Measurements from ENCODE around the gene MTCL1. TPM values are rescaled to one million over a fixed set of nuclear protein-coding genes. Genes with fewer than 3 reads are reported as not detected.
A peak's percentile ranks its signal among the peaks of the same experiment; 100 is the strongest.

Gene MTCL1
- total RNA-seq, 1 experiment from 2014 or later = 297 TPM

DNA sequence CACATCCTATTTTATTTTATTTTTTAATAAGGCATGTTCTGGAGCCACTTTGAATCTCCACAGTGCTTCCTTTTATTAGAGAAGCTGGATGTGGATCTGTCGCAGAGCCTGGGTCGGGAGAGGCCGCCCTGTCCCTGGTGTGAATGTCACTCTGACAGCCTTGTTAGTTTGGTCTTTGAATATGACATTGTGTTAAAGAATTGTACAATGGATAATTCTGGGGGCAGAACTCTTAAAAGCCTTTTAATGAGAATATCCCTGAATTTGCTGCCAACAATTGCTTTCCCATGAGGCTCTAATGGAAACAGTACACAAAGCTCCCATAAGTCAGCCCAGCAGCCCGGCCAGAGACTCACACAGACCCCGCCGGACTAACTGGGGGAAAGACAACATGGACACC, 82.4 kb downstream of the MTCL1 start:
- Mint-ChIP-seq H3K36me3 (ENCODE audit: insufficient read depth, unreplicated experiment) (peaks cover 85% of the 10 kb centered on the region), H3K4me1 (ENCODE audit: low read depth, unreplicated experiment) (peaks cover 42% of the 10 kb centered on the region), H3K4me3 (ENCODE audit: low read depth, unreplicated experiment) (no peak overlapping the region), H3K27ac (ENCODE audit: unreplicated experiment) (no peak overlapping the region), H3K9me3 (ENCODE audit: low read depth, unreplicated experiment) (no peaks in the 10 kb centered on the region), H3K27me3 (ENCODE audit: unreplicated experiment) (no peaks in the 10 kb centered on the region)
- no peak for DNase-seq
- BruUV-seq (replicated peaks) = no TSS peak
- TF ChIP-seq CTCF (IDR thresholded peaks at IDR 0.05; ENCODE audit: unreplicated experiment) = no peak
- CTCF ChIA-PET = no interaction called here
- intact Hi-C loops (cut with micrococcal nuclease; ENCODE audit: unreplicated experiment) = no loop called here

- CTCF ChIA-PET = no interaction called here
- no TSS peak for BruUV-seq (replicated peaks)
- intact Hi-C loops (cut with micrococcal nuclease; ENCODE audit: unreplicated experiment) = no loop called here
- Mint-ChIP-seq H3K4me3 (ENCODE audit: low read depth, unreplicated experiment) (no peak overlapping the region), H3K36me3 (ENCODE audit: insufficient read depth, unreplicated experiment) (peaks cover 85% of the 10 kb centered on the region), H3K4me1 (ENCODE audit: low read depth, unreplicated experiment) (peaks cover 49% of the 10 kb centered on the region), H3K27me3 (ENCODE audit: unreplicated experiment) (no peaks in the 10 kb centered on the region), H3K27ac (ENCODE audit: unreplicated experiment) (peak overlapping the region; percentile 24), H3K9me3 (ENCODE audit: low read depth, unreplicated experiment) (no peaks in the 10 kb centered on the region)
- no peak for DNase-seq
- TF ChIP-seq CTCF (IDR thresholded peaks at IDR 0.05; ENCODE audit: unreplicated experiment) = no peak
Measured at GRCh38 chr18:8788503-8789429, 83.4 kb downstream of the MTCL1 start.

- no TSS peak for BruUV-seq (replicated peaks)
- Mint-ChIP-seq H3K36me3 (ENCODE audit: insufficient read depth, unreplicated experiment) (peaks cover 86% of the 10 kb centered on the region), H3K4me1 (ENCODE audit: low read depth, unreplicated experiment) (peaks cover 69% of the 10 kb centered on the region), H3K27me3 (ENCODE audit: unreplicated experiment) (no peaks in the 10 kb centered on the region), H3K9me3 (ENCODE audit: low read depth, unreplicated experiment) (no peaks in the 10 kb centered on the region), H3K27ac (ENCODE audit: unreplicated experiment) (peak overlapping the region; percentile 65), H3K4me3 (ENCODE audit: low read depth, unreplicated experiment) (no peak overlapping the region)
- intact Hi-C loops (cut with micrococcal nuclease; ENCODE audit: unreplicated experiment) = no loop called here
- no peak for DNase-seq
- CTCF ChIA-PET = no interaction called here
- no peak for TF ChIP-seq CTCF (IDR thresholded peaks at IDR 0.05; ENCODE audit: unreplicated experiment)
Measured at GRCh38 chr18:8791171-8791651, 85.9 kb downstream of the MTCL1 start.

- intact Hi-C loops (cut with micrococcal nuclease; ENCODE audit: unreplicated experiment) = no loop called here
- Mint-ChIP-seq H3K4me3 (ENCODE audit: low read depth, unreplicated experiment) (no peak overlapping the region), H3K9me3 (ENCODE audit: low read depth, unreplicated experiment) (no peaks in the 10 kb centered on the region), H3K4me1 (ENCODE audit: low read depth, unreplicated experiment) (peaks cover 84% of the 10 kb centered on the region), H3K27ac (ENCODE audit: unreplicated experiment) (peak overlapping the region; percentile 90), H3K36me3 (ENCODE audit: insufficient read depth, unreplicated experiment) (peaks cover 95% of the 10 kb centered on the region), H3K27me3 (ENCODE audit: unreplicated experiment) (no peaks in the 10 kb centered on the region)
- no peak for DNase-seq
- TF ChIP-seq CTCF (IDR thresholded peaks at IDR 0.05; ENCODE audit: unreplicated experiment) = no peak
- BruUV-seq (replicated peaks) = no TSS peak
- CTCF ChIA-PET = no interaction called here
Measured at GRCh38 chr18:8792688-8793316, 87.4 kb downstream of the MTCL1 start.

Data from Calu3 (cell line).